Ascending aorta (tissue), 2 donors: ENCODE results near the gene GJD4. TPM values are rescaled to one million over a fixed set of nuclear protein-coding genes. Genes with fewer than 3 reads are reported as not detected.

ENCODE experiments used
- DNase-seq, 2 donors: peaks; one replicate each; pipeline ENCODE4 v3.0.0-alpha.2; 2019; ENCODE audit warnings: low spot score in 2 of 2
- H3K27ac ChIP-seq, 2 donors: fragments of 200-600 bp; sonication (generic); one replicate each; pipeline ENCODE4 v1.5.1; 2016 to 2017; ENCODE audit warnings: mild to moderate bottlenecking in 1 of 2
- H3K27me3 ChIP-seq: fragments of 200-600 bp; sonication (generic); one replicate; pipeline ENCODE4 v1.5.1; 2017
- H3K36me3 ChIP-seq, 2 donors: fragments of 200-600 bp; sonication (generic); one replicate each; pipeline ENCODE4 v1.5.1; 2016
- H3K4me1 ChIP-seq, 2 donors: fragments of 200-600 bp; sonication (generic); one replicate each; pipeline ENCODE4 v1.5.1; 2016 to 2017; ENCODE audit warnings: mild to moderate bottlenecking in 1 of 2
- H3K4me3 ChIP-seq, 2 donors: fragments of 200-600 bp; sonication (generic); one replicate each; pipeline ENCODE4 v1.5.1; 2016 to 2017; ENCODE audit warnings: mild to moderate bottlenecking in 1 of 2
- H3K9me3 ChIP-seq, 2 donors: fragments of 200-600 bp; sonication (generic); one replicate each; pipeline ENCODE4 v1.5.1; 2016
- intact Hi-C: fragments of 100-400 bp; cut with DNase I; formaldehyde crosslinking; loops from one replicate; pipeline ENCODE4 v1.15.1; 2023
- total RNA-seq: library from RNA; depleted of rRNA; stranded (reverse); fragments of >200 nt; gene quantifications from one replicate; pipeline ENCODE4 v1.1.0, GENCODE V29; 2016
- TF ChIP-seq, protein P1 (sequence below), 3 experiments: fragments of 200-600 bp in 2 of 3; fragments of 450-650 bp in 1 of 3; sonication (generic) in 2 of 3; IDR thresholded peaks; one replicate each; pipeline ENCODE4 v1.5.1; 2016 to 2019; ENCODE audit warnings: antibody characterized with exemption in 3 of 3, mild to moderate bottlenecking in 1 of 3, moderate library complexity in 1 of 3

The GJD4 gene
- total RNA-seq, 1 donor from 2014 or later, result not detected

GRCh38 chr10:35598379-35598778 is 6.8 kb upstream of the GJD4 start:
- H3K4me1 ChIP-seq, result no peaks in the 10 kb centered on the region
- H3K27me3 ChIP-seq, result no peaks in the 10 kb centered on the region
- intact Hi-C loops, result no loop called here
- H3K36me3 ChIP-seq, result no peaks in the 10 kb centered on the region
- H3K27ac ChIP-seq, result no peak overlapping the region
- no peaks in the 10 kb centered on the region for H3K9me3 ChIP-seq
- DNase-seq, result no peak
- H3K4me3 ChIP-seq, result no peak overlapping the region
- TF ChIP-seq, protein P1, sequence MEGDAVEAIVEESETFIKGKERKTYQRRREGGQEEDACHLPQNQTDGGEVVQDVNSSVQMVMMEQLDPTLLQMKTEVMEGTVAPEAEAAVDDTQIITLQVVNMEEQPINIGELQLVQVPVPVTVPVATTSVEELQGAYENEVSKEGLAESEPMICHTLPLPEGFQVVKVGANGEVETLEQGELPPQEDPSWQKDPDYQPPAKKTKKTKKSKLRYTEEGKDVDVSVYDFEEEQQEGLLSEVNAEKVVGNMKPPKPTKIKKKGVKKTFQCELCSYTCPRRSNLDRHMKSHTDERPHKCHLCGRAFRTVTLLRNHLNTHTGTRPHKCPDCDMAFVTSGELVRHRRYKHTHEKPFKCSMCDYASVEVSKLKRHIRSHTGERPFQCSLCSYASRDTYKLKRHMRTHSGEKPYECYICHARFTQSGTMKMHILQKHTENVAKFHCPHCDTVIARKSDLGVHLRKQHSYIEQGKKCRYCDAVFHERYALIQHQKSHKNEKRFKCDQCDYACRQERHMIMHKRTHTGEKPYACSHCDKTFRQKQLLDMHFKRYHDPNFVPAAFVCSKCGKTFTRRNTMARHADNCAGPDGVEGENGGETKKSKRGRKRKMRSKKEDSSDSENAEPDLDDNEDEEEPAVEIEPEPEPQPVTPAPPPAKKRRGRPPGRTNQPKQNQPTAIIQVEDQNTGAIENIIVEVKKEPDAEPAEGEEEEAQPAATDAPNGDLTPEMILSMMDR (IDR thresholded peaks at IDR 0.05), result peak in 2 of 3 experiments; percentile 13 to 36

- no peaks in the 10 kb centered on the region for H3K4me1 ChIP-seq
- no peaks in the 10 kb centered on the region for H3K36me3 ChIP-seq
- H3K27me3 ChIP-seq, result no peaks in the 10 kb centered on the region
- no peaks in the 10 kb centered on the region for H3K9me3 ChIP-seq
- TF ChIP-seq, protein P1 (IDR thresholded peaks at IDR 0.05), result no peak
- no peak overlapping the region for H3K27ac ChIP-seq
- H3K4me3 ChIP-seq, result no peak overlapping the region
- DNase-seq, result no peak
- intact Hi-C loops, result loop anchor here (10.0 kb wide), 1 partner anchor 355 kb away; no protein-coding TSS in a partner anchor
Observed at GRCh38 chr10:35600193-35600592, 4.9 kb upstream of the GJD4 start.

DNA sequence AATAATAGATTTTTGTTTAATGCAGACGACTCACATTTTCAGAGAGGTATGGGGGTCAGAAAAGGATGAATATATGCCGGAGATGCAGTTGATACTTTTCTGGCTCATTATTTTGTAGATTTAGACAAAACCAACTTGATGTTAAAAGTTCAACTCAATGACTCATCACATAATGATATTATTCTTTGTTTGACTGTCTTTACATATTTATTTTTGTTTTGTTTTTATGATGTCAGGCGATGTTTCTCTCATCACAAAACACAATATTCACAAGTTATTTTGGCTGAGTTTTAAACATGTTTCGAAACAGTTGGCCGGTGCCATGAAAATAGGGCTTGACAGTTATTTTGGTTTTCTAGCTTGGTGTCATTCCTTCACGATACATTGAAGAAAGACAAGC is 1.3 kb downstream of the GJD4 start:
- no peak overlapping the region for H3K4me3 ChIP-seq
- intact Hi-C loops, result loop anchor here (10.0 kb wide), 1 partner anchor 362 kb away; no protein-coding TSS in a partner anchor
- TF ChIP-seq, protein P1 (IDR thresholded peaks at IDR 0.05), result no peak
- no peak for DNase-seq
- H3K36me3 ChIP-seq, result no peaks in the 10 kb centered on the region
- H3K27me3 ChIP-seq, result no peaks in the 10 kb centered on the region
- no peak overlapping the region for H3K27ac ChIP-seq
- H3K9me3 ChIP-seq, result no peaks in the 10 kb centered on the region
- peaks cover 0 to 4% of the 10 kb centered on the region in 2 donors for H3K4me1 ChIP-seq

DNA sequence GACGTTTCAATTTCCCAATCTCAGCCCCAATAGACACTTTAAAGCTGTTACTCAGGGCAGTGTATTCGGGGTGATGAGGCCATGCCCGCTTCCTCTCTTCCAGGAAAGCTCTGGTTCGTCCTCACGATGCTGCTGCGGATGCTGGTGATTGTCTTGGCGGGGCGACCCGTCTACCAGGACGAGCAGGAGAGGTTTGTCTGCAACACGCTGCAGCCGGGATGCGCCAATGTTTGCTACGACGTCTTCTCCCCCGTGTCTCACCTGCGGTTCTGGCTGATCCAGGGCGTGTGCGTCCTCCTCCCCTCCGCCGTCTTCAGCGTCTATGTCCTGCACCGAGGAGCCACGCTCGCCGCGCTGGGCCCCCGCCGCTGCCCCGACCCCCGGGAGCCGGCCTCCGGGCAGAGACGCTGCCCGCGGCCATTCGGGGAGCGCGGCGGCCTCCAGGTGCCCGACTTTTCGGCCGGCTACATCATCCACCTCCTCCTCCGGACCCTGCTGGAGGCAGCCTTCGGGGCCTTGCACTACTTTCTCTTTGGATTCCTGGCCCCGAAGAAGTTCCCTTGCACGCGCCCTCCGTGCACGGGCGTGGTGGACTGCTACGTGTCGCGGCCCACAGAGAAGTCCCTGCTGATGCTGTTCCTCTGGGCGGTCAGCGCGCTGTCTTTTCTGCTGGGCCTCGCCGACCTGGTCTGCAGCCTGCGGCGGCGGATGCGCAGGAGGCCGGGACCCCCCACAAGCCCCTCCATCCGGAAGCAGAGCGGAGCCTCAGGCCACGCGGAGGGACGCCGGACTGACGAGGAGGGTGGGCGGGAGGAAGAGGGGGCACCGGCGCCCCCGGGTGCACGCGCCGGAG is 2.6 kb downstream of the GJD4 start:
- H3K27ac ChIP-seq, result no peak overlapping the region
- TF ChIP-seq, protein P1 (IDR thresholded peaks at IDR 0.05), result no peak
- peaks cover 0 to 4% of the 10 kb centered on the region in 2 donors for H3K4me1 ChIP-seq
- intact Hi-C loops, result loop anchor here (10.0 kb wide), 1 partner anchor 363 kb away; no protein-coding TSS in a partner anchor
- H3K27me3 ChIP-seq, result no peaks in the 10 kb centered on the region
- H3K4me3 ChIP-seq, result peak overlapping the region; percentile 51 to 62
- DNase-seq, result no peak
- no peaks in the 10 kb centered on the region for H3K36me3 ChIP-seq
- no peaks in the 10 kb centered on the region for H3K9me3 ChIP-seq

DNA sequence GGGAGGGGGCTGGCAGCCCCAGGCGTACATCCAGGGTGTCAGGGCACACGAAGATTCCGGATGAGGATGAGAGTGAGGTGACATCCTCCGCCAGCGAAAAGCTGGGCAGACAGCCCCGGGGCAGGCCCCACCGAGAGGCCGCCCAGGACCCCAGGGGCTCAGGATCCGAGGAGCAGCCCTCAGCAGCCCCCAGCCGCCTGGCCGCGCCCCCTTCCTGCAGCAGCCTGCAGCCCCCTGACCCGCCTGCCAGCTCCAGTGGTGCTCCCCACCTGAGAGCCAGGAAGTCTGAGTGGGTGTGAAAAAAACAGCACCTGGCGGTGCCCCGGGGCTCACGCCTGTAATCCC is 3.2 kb downstream of the GJD4 start:
- TF ChIP-seq, protein P1 (IDR thresholded peaks at IDR 0.05), result no peak

More for the DNA sequence above, 3.2 kb downstream of the GJD4 start:
- Histone ChIP-seq H3K4me1 (peaks cover 0 to 4% of the 10 kb centered on the region in 2 donors), H3K27me3 (no peaks in the 10 kb centered on the region), H3K9me3 (no peaks in the 10 kb centered on the region), H3K36me3 (no peaks in the 10 kb centered on the region), H3K27ac (no peak overlapping the region), H3K4me3 (peak overlapping the region; percentile 51 to 62)
- intact Hi-C loops, result loop anchor here (10.0 kb wide), 1 partner anchor 363 kb away; no protein-coding TSS in a partner anchor
- no peak for DNase-seq
